Mesothelial cell of epicardium (in vitro differentiated cells): Measurements from ENCODE around the gene PDE4D. TPM values are rescaled to one million over a fixed set of nuclear protein-coding genes. Genes with fewer than 3 reads are reported as not detected.

Source experiments
- DNase-seq, 2 experiments: peaks; one replicate each; pipeline ENCODE4 v3.0.0; 2021; ENCODE audit warnings: low spot score in 2 of 2; ENCODE audit not compliant: unreplicated experiment in 2 of 2
- H3K27ac Mint-ChIP-seq: 2 replicates; pipeline ENCODE4 v1.8.0; 2021; ENCODE audit warnings: mixed read lengths
- H3K27me3 Mint-ChIP-seq: 2 replicates; pipeline ENCODE4 v1.8.0; 2021; ENCODE audit warnings: low read depth, mixed read lengths
- H3K36me3 Mint-ChIP-seq: 2 replicates; pipeline ENCODE4 v1.8.0; 2021; ENCODE audit warnings: mixed read lengths
- H3K4me1 Mint-ChIP-seq: 2 replicates; pipeline ENCODE4 v1.8.0; 2021; ENCODE audit warnings: mixed read lengths
- H3K4me3 Mint-ChIP-seq: 2 replicates; pipeline ENCODE4 v1.8.0; 2021; ENCODE audit warnings: mild to moderate bottlenecking, moderate library complexity, mixed read lengths
- H3K9me3 Mint-ChIP-seq: 2 replicates; pipeline ENCODE4 v1.8.0; 2021; ENCODE audit warnings: mixed read lengths
- total RNA-seq: library from RNA; stranded (reverse); gene quantifications from 3 replicates; pipeline ENCODE4 v1.2.1, GENCODE V29; 2021
- TF ChIP-seq, protein P1 (sequence below): fragments of 200-600 bp; sonication (generic); IDR thresholded peaks from one replicate; pipeline ENCODE4 v1.5.0; 2021; ENCODE audit warnings: antibody characterized with exemption; ENCODE audit not compliant: unreplicated experiment

The PDE4D gene
- total RNA-seq, 1 donor from 2014 or later, result 105 TPM

DNA sequence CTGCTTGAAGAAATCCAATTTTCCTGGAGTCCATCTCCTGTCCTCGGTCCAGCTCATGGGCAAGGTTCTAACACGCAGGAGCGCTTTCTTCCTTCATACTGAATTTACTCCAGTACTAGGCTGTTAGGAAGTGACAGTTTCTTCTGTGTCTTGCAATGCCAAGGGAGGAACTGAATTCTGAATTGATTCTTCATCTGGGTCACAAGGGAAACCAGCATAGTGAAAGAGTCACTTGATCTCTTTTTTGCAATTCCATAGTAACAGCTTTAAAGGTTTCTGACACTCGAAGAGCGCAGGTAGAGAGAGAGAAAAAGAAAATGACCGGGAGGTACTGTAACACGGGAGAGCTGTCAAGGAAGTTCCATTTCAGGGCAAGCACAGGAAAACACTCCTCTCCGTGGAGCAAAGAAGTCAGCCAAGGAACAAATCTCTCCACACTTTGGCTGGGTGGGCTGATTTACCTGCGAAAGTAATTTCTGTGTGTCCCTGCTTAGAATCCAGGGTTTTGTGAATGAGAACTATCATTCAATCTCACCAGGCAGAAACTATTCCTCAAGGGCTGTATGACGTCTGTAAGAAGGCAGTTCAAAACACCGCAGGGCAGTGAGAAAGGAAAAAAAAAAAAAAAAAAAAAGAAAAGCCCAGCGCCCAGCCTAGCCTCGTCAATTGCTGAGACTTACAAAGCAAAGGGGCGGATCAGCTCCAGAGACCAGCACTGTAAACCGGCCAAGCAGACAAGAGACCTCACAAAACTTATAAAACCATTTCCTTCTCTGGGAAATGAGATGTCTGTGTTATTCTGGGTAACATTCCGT, 617.8 kb downstream of the PDE4D start:
- H3K4me1 Mint-ChIP-seq, result peaks cover 40% of the 10 kb centered on the region
- TF ChIP-seq, protein P1, sequence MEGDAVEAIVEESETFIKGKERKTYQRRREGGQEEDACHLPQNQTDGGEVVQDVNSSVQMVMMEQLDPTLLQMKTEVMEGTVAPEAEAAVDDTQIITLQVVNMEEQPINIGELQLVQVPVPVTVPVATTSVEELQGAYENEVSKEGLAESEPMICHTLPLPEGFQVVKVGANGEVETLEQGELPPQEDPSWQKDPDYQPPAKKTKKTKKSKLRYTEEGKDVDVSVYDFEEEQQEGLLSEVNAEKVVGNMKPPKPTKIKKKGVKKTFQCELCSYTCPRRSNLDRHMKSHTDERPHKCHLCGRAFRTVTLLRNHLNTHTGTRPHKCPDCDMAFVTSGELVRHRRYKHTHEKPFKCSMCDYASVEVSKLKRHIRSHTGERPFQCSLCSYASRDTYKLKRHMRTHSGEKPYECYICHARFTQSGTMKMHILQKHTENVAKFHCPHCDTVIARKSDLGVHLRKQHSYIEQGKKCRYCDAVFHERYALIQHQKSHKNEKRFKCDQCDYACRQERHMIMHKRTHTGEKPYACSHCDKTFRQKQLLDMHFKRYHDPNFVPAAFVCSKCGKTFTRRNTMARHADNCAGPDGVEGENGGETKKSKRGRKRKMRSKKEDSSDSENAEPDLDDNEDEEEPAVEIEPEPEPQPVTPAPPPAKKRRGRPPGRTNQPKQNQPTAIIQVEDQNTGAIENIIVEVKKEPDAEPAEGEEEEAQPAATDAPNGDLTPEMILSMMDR, result no peak
- DNase-seq, result no peak
- H3K4me3 Mint-ChIP-seq, result peak overlapping the region; percentile 67
- H3K9me3 Mint-ChIP-seq, result no peaks in the 10 kb centered on the region
- H3K36me3 Mint-ChIP-seq, result no peaks in the 10 kb centered on the region
- no peaks in the 10 kb centered on the region for H3K27me3 Mint-ChIP-seq
- peak overlapping the region; percentile 96 for H3K27ac Mint-ChIP-seq

DNA sequence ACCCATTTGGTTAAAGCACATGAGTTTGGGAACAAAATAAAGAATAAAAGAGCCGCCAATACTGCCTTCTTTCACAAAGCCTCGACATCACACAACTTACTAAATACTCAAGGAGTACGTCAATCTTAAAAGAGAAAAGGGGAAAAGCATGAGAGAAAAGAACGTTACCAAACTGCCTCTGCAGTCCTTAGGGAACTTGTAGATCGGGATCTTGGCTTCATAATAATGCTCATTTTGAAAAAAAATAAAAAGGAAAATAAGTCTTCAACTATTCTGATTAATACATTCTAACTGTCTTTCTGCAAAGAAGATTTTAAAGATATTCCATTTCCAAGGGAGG, 618.4 kb downstream of the PDE4D start:
- Mint-ChIP-seq H3K27ac (peak overlapping the region; percentile 96), H3K36me3 (no peaks in the 10 kb centered on the region), H3K4me1 (peaks cover 40% of the 10 kb centered on the region), H3K9me3 (no peaks in the 10 kb centered on the region), H3K27me3 (no peaks in the 10 kb centered on the region), H3K4me3 (peak overlapping the region; percentile 67)
- TF ChIP-seq, protein P1, result no peak
- DNase-seq, result no peak

DNA sequence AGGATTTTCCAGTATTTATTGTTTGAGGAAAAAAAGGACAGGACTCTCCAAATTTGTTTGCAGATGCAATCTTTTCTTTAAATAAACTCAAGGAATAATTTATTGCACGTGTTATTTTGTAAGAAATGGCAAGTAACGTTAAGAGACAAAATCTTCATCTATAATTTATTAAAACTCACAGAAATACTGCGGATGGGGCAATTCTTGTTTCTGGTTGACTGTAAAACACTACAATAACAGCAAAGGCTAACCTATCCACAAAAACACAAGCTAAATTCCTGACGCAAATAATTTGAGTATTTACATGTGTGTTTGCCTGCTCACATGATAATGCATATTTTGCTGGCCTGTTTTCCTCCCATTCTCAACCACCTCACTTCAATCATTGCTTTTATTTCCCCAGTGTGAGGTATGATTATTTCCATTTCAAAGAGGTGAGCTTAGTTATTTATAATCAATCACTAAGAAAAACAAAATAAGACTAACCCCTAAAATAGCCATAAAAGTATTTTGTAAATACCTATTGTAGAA, 619.4 kb downstream of the PDE4D start:
- DNase-seq, result no peak
- no peaks in the 10 kb centered on the region for H3K36me3 Mint-ChIP-seq
- peak overlapping the region; percentile 57 for H3K4me3 Mint-ChIP-seq
- no peaks in the 10 kb centered on the region for H3K27me3 Mint-ChIP-seq
- no peaks in the 10 kb centered on the region for H3K9me3 Mint-ChIP-seq
- peaks cover 40% of the 10 kb centered on the region for H3K4me1 Mint-ChIP-seq
- TF ChIP-seq, protein P1, result no peak
- peak overlapping the region; percentile 61 for H3K27ac Mint-ChIP-seq

DNA sequence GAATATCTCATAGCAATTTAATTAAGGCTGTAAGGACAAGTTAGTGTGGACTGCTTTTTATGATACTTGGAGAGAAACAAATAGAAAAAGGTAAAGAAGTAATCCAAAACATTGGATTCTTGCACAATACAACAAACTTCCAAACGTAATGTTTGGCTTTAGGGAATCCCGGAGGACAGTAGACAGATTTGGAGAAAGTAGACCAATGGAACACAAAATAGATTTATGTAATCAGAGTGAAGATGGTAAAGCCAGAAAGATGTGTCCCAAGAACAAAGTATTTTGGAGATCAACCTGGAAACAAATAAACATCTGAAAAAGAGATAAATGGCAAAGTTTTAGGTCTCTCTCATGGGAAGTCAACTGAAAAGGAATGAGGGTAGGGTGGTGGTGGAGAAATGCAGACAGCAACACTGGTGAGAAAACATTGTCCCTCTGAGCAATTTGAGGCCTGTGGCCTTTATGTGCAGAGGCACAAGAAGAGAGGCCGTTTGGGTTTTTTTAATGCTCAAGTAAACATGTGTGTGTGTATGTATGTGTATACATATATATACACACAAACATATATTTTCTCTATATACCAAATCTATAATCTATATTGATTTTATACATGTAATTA, 620.6 kb downstream of the PDE4D start:
- Mint-ChIP-seq H3K4me1 (peaks cover 38% of the 10 kb centered on the region), H3K4me3 (peak overlapping the region; percentile 6), H3K27ac (no peak overlapping the region), H3K36me3 (no peaks in the 10 kb centered on the region), H3K9me3 (no peaks in the 10 kb centered on the region), H3K27me3 (no peaks in the 10 kb centered on the region)
- DNase-seq, result no peak
- TF ChIP-seq, protein P1, result no peak

DNA sequence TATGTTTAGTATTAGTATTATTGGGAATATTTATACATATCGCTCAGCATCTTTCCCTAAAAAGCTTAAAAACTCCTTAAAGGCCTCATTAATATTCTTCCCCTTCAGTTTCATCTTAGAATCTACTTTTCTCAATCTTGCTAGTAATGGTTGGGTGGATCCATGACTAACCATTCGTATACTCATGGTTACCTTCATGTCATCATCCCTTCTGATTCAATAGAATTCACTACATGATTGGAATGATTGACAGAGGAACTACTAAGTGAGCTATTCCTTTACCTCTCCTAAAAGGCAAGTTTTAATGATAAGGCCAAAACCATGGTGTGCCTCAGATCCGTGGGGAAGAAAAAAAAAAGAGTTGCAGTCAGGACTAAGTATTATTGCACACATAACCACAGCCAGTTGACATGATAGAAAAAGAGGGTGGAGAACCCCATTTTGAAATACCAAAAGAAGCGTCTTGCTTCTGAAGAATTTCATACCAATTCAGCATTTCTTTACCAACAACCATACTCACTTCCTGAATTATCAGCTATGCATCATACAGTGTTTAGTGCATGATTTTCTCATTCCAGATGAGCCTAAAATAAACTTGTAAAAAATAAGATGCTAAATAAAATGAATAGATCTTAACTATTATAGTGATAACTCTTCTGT, 624.6 kb downstream of the PDE4D start:
- DNase-seq, result no peak
- Mint-ChIP-seq H3K9me3 (no peaks in the 10 kb centered on the region), H3K27ac (no peak overlapping the region), H3K36me3 (no peaks in the 10 kb centered on the region), H3K27me3 (no peaks in the 10 kb centered on the region), H3K4me1 (peaks cover 27% of the 10 kb centered on the region), H3K4me3 (no peak overlapping the region)
- TF ChIP-seq, protein P1, result no peak
